Adipocyte (in vitro differentiated cells): ENCODE data around the gene CAT.

Source experiments
- DNase-seq: peaks from one replicate; pipeline ENCODE4 v3.0.0-alpha.2; 2015; ENCODE audit warnings: low read depth
- H3K27me3 ChIP-seq: replicated peaks from 2 replicates; pipeline ENCODE4 v1.7.0; 2013; ENCODE audit warnings: mild to moderate bottlenecking, low read length, moderate library complexity; ENCODE audit not compliant: control insufficient read depth, insufficient read depth
- H3K36me3 ChIP-seq: 2 replicates; pipeline ENCODE4 v1.7.0; 2013; ENCODE audit warnings: low read length, mild to moderate bottlenecking, moderate library complexity; ENCODE audit not compliant: control insufficient read depth, insufficient read depth, severe bottlenecking
- H3K4me1 ChIP-seq: 2 replicates; pipeline ENCODE4 v1.7.0; 2013; ENCODE audit warnings: mild to moderate bottlenecking, low read length, moderate library complexity; ENCODE audit not compliant: control insufficient read depth, insufficient read depth
- H3K4me3 ChIP-seq: 2 replicates; pipeline ENCODE4 v1.7.0; 2013; ENCODE audit warnings: mild to moderate bottlenecking, low read length, moderate library complexity
- H3K9ac ChIP-seq: 2 replicates; pipeline ENCODE4 v1.7.0; 2013; ENCODE audit warnings: mild to moderate bottlenecking, low read length, moderate library complexity
- H3K9me3 ChIP-seq: 2 replicates; pipeline ENCODE4 v1.7.0; 2013; ENCODE audit warnings: mild to moderate bottlenecking, low read length, moderate library complexity; ENCODE audit not compliant: control insufficient read depth

The CAT gene

DNA sequence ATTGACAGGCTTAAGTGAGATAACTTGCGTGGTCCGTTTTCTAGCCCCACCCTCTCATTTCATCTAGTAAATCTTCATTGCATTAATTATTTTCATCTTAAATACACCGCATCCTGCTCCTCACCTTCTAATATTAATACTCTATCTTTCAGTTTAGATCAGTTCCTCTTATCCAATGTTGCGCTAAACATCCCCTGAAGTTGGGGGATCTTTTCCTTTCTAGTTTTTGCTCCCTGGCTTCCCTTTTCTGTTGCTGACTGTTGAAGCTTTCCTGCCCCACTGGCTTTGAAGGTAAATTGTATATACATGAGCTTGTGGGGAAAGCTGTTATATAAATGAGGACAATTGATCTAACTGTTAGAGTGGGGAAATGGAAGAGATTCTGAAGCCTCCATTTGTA lies 7.2 kb downstream of the CAT start:
- Histone ChIP-seq H3K27me3 (no peaks in the 10 kb centered on the region), H3K36me3 (peaks cover 42% of the 10 kb centered on the region), H3K9me3 (no peaks in the 10 kb centered on the region), H3K4me1 (peaks cover 11% of the 10 kb centered on the region), H3K4me3 (no peak overlapping the region), H3K9ac (no peak overlapping the region)
- DNase-seq, result no peak

DNA sequence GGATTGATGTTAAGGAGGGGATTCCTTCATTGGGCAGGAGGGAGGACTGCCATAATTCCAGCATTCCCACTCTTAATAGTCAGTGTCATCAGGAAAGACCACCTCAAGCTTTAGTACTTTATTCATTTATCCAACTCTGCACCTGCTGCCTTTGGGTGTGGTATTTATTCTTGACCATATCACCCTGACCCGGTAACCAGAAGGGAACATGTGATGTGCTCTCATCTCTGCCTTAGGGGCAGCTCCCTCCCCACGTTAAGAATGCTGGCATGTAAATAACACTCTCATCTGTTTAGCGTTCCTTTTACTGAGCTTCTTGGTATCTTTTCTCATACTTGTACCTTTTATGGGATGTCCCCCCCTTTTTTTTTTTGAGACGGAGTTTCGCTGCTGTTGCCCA lies 7.7 kb downstream of the CAT start:
- no peaks in the 10 kb centered on the region for H3K27me3 ChIP-seq
- no peaks in the 10 kb centered on the region for H3K9me3 ChIP-seq
- H3K4me1 ChIP-seq, result peaks cover 11% of the 10 kb centered on the region
- H3K36me3 ChIP-seq, result peaks cover 46% of the 10 kb centered on the region
- H3K4me3 ChIP-seq, result no peak overlapping the region
- H3K9ac ChIP-seq, result no peak overlapping the region
- DNase-seq, result no peak

DNA sequence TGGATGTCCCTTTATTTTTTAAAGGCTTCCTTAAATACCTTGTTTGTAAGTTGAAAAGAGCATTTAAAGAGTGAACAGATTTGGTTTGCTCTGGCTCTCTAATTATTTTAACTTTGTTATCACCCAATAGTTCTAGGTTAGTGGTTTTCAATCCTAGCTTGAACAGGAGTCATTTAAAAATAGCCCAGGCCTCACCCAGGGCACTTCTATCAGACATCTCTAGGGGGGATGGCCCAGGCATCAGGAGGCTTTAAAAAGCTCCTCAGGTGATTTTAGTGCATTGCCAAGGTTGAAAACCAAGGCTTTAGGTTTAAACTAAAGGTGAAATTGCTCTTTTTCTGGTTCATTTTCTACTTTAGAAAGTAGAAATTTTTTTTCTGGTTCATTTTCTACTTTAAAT lies 8.3 kb downstream of the CAT start:
- Histone ChIP-seq H3K4me1 (peaks cover 11% of the 10 kb centered on the region), H3K4me3 (no peak overlapping the region), H3K9ac (no peak overlapping the region), H3K9me3 (no peaks in the 10 kb centered on the region), H3K27me3 (no peaks in the 10 kb centered on the region), H3K36me3 (peaks cover 47% of the 10 kb centered on the region)
- DNase-seq, result no peak

DNA sequence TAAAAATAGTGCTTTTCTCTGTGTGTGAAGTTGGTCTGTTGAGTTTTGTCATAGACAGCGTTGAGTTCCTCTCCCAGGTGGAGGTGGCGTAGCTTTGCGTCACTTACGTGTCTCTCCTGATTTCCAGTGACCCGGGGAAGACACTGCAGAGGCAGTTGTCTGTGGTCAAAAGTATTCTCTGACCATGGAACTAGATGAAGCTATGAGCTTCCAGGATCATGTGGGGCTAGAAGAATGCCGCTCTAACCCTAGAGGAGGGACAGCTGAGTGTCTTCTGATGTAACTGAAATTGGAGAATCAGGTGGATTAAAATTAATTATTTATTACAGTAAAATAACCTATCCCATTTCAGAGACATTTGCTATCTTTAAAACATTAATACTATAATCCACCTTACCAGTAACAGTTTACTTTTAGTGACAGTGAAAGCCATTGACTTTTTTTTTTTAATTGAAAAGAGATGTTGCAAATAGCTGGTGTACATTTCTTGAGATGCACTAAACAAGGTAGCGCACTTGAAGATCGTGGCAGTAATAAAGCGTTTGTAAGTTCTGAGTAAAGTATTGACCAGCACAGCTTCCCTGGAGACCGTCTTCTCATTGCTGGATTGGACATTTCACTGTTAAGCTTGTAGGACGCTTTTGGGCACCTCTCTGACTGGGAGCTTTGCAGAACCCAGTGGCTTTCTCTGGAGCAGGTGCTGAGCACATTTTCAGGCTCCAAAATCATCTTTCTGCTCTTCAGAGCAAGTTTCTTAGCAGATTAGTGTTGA lies 9.7 kb downstream of the CAT start:
- H3K36me3 ChIP-seq, result peaks cover 60% of the 10 kb centered on the region
- H3K4me1 ChIP-seq, result peaks cover under 1% of the 10 kb centered on the region
- no peaks in the 10 kb centered on the region for H3K9me3 ChIP-seq
- no peaks in the 10 kb centered on the region for H3K27me3 ChIP-seq
- no peak overlapping the region for H3K4me3 ChIP-seq
- no peak for DNase-seq
- H3K9ac ChIP-seq, result no peak overlapping the region

DNA sequence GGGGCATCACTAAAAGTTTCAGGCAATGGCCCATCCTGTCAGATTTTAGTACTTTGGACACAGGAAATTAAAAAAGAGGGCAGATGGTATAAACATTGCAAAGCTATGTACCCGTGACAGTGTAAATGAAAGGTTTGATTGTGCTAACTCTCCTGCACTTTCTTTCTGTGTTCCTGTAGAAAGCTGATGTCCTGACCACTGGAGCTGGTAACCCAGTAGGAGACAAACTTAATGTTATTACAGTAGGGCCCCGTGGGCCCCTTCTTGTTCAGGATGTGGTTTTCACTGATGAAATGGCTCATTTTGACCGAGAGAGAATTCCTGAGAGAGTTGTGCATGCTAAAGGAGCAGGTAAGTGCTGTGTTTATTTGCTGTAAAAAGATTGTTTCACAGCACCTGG lies 10.3 kb downstream of the CAT start:
- peaks cover 66% of the 10 kb centered on the region for H3K36me3 ChIP-seq
- H3K4me3 ChIP-seq, result no peak overlapping the region
- H3K9me3 ChIP-seq, result no peaks in the 10 kb centered on the region
- no peaks in the 10 kb centered on the region for H3K27me3 ChIP-seq
- no peak overlapping the region for H3K9ac ChIP-seq
- DNase-seq, result no peak
- no peaks in the 10 kb centered on the region for H3K4me1 ChIP-seq

DNA sequence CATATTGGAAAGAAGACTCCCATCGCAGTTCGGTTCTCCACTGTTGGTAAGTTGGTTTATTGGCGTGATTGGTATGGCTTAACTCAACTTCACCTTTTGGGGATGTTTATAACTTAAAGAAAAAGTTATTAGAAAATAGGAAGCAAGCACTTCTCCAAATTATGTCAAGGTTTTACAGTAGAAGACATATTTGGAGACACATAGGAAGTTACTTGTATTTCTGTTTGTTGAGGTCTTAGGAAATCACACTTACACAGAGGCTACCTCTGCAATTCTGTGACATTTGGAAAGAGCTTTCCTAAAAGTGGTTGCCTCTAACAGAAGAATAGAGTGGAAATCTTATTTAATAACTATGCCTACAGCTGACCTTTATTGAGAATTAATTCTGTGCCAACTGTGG lies 12.3 kb downstream of the CAT start:
- no peak for DNase-seq
- H3K4me3 ChIP-seq, result no peak overlapping the region
- H3K9ac ChIP-seq, result no peak overlapping the region
- H3K9me3 ChIP-seq, result no peaks in the 10 kb centered on the region
- peaks cover 87% of the 10 kb centered on the region for H3K36me3 ChIP-seq
- peaks cover 3% of the 10 kb centered on the region for H3K4me1 ChIP-seq
- H3K27me3 ChIP-seq, result no peaks in the 10 kb centered on the region

DNA sequence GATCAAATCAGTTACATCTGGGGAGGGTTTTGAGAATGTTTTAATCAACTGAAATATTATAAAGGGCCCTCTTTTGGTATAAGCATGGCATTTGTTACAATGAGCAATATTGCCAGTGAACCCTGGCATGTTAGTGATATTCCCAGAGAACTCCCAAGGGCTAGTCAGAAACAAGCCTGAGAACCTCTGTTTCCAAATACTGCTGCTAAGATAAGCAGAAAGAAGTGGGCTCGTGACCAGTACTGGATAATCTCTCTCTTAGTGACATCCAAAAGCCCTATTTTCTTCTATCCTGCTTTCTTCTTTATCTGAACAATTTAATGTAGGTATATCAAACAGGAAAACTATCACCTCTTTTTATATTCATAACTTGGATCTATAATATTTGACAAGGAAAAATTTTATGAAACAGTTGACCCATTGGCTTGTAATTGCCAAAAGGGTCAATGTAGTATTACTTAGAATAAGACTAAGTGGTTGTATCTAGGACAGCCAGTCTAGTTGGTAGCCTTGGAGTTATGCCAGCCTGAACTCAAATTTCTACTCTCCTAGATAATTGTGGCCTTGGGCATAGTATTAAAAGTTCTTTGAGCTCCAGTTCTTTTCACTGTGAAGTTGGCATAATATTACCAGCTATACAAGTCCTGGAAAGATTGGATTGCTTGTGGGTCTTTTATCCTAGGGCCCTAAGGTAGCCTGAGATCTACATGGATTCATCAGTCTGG lies 15.7 kb downstream of the CAT start:
- no peak overlapping the region for H3K9ac ChIP-seq
- peaks cover 3% of the 10 kb centered on the region for H3K4me1 ChIP-seq
- H3K9me3 ChIP-seq, result no peaks in the 10 kb centered on the region
- no peaks in the 10 kb centered on the region for H3K27me3 ChIP-seq
- DNase-seq, result no peak
- H3K36me3 ChIP-seq, result peaks cover 99% of the 10 kb centered on the region
- H3K4me3 ChIP-seq, result no peak overlapping the region

DNA sequence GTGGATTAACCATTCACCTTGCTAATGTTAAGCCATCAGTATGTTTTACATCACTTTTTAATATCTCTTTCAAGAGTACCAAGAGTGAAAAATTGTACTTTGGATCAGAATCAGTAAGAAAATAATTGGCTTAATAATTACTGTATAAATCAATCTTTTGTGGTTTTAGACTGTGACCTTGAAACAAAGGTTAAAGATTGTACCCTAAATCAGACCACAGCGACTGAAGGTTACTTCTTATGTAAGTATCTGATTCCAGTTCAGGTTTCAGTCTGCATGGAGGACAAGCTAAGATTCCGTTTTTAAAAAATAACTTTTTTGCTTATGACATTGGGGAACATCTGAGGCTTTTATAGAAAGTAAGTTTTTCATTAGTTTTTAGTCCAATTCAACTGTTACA lies 18.9 kb downstream of the CAT start:
- Histone ChIP-seq H3K4me3 (no peak overlapping the region), H3K4me1 (peaks cover 3% of the 10 kb centered on the region), H3K36me3 (peaks cover 97% of the 10 kb centered on the region), H3K9me3 (no peaks in the 10 kb centered on the region), H3K27me3 (no peaks in the 10 kb centered on the region), H3K9ac (no peak overlapping the region)
- no peak for DNase-seq

DNA sequence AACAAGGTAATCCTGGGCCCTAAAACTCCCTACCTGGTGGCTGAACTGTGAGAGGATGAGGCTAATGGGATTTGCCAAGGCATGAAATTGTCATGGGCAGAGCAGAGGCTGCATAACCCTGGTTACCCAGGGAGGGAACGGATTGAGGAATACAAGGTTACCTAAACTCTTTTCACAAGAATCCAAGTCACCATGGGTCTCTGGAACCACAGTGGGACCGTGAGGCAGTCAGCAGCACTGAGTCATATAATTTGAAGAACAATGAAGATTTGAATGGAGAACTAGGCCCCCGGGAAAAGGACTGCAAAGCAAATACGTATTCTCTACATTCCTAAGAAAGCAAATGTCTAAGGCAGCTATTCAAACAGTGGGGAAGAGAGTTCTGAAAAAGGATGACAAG lies 19.8 kb downstream of the CAT start:
- H3K27me3 ChIP-seq, result no peaks in the 10 kb centered on the region
- H3K36me3 ChIP-seq, result peaks cover 97% of the 10 kb centered on the region
- peaks cover 3% of the 10 kb centered on the region for H3K4me1 ChIP-seq
- no peak for DNase-seq
- no peak overlapping the region for H3K9ac ChIP-seq
- no peaks in the 10 kb centered on the region for H3K9me3 ChIP-seq
- no peak overlapping the region for H3K4me3 ChIP-seq

DNA sequence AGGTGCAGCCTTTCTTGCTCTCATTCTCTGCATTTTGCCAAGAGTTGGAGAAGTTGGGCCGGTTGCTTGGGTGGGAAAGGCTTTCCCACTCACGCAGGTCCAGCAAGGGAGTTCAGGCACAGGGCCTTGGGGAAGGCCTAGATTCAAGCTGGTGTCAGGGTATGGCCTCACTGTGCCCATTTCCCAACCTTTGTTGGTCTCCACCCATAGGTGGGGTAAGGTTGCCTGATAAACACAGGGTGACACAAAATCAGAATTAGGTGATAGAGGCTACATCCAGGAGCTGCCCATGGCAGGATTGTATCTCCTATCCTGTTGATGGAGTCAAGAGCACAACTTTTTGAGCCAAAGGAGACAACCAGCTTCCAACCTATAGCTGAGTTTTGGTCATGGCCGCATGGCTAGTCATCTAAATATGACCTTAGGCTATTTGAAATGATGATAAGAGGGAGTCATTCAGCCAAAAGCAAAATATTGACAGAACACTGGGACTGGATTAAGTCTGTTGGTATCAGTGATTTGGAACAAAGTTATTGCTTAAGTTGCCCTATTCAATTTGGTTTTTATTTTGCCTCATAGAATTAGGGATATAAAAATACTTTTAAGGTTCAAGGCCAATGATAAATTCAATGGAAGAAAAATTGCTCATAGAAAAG lies 20.9 kb downstream of the CAT start:
- peaks cover 97% of the 10 kb centered on the region for H3K36me3 ChIP-seq
- H3K4me1 ChIP-seq, result no peaks in the 10 kb centered on the region
- no peak overlapping the region for H3K9ac ChIP-seq
- no peak for DNase-seq
- H3K4me3 ChIP-seq, result no peak overlapping the region
- H3K9me3 ChIP-seq, result no peaks in the 10 kb centered on the region
- no peaks in the 10 kb centered on the region for H3K27me3 ChIP-seq

DNA sequence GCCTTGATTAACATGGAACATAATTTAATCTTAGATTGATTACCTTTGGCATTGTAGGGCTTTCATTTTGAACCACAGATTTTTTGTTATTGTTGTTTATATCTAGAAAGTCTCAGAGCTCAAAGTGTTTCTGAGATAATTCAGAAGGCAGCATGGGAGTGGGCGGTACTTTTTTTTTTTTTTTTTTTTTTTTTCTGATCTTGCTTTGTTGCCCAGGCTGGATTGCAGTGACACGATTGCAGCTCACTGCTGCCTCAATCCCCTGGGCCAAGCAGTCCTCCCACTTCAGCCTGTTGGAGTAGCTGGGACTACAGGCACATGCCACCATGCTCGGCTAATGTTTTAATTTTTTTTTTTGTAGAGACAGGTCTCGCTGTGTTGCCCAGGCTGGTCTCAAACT lies 21.5 kb downstream of the CAT start:
- no peak overlapping the region for H3K9ac ChIP-seq
- no peaks in the 10 kb centered on the region for H3K4me1 ChIP-seq
- DNase-seq, result no peak
- no peaks in the 10 kb centered on the region for H3K9me3 ChIP-seq
- H3K27me3 ChIP-seq, result no peaks in the 10 kb centered on the region
- H3K4me3 ChIP-seq, result no peak overlapping the region
- peaks cover 97% of the 10 kb centered on the region for H3K36me3 ChIP-seq
